ENCODE data around the gene PADI1. TPM values are rescaled to one million over a fixed set of nuclear protein-coding genes. Genes with fewer than 3 reads are reported as not detected.

The PADI1 gene
- total RNA-seq, 4 donors from 2014 or later = not detected

GRCh38 chr1:17272646-17273045 is 67.7 kb downstream of the PADI1 start:
- no peak for TF ChIP-seq CTCF (IDR thresholded peaks at IDR 0.05; ENCODE audit: low read depth)

- TF ChIP-seq CTCF (IDR thresholded peaks at IDR 0.05; ENCODE audit: low read depth) = no peak
Measured at GRCh38 chr1:17273096-17273495, 68.2 kb downstream of the PADI1 start.

- no peak for TF ChIP-seq CTCF (IDR thresholded peaks at IDR 0.05; ENCODE audit: low read depth)
Measured at GRCh38 chr1:17274186-17275170, 69.5 kb downstream of the PADI1 start.

GRCh38 chr1:17276568-17276967 is 71.6 kb downstream of the PADI1 start:
- no peak for TF ChIP-seq CTCF (IDR thresholded peaks at IDR 0.05; ENCODE audit: low read depth)

- TF ChIP-seq CTCF (IDR thresholded peaks at IDR 0.05; ENCODE audit: low read depth) = no peak
Measured at GRCh38 chr1:17277511-17278159, 72.7 kb downstream of the PADI1 start.

- no peak for TF ChIP-seq CTCF (IDR thresholded peaks at IDR 0.05; ENCODE audit: low read depth)
Measured at GRCh38 chr1:17278996-17279830, 74.3 kb downstream of the PADI1 start.
